ENCODE measurements around the gene ZNF77. TPM values are rescaled to one million over a fixed set of nuclear protein-coding genes. Genes with fewer than 3 reads are reported as not detected.
"Not testable (repeated sequence)": the region's sequence is repeated elsewhere in the genome, so short reads cannot be mapped to it uniquely, and the experiment has no call there.

ZNF77 gene
- 1 to 10 TPM; 2.4 to 4.0 TPM for total RNA-seq
- long read RNA-seq, donor 1, result 0 reads
- long read RNA-seq, donor 2, transcript ZNF77-201 (4 exons, 2,002 nt), result major isoform, 6 of 10 reads
- long read RNA-seq, donor 2, partial matches to known transcripts, result 2 of 10 reads
- long read RNA-seq, donor 2, other reads (novel, unspliced or antisense), result 2 of 10 reads

DNA sequence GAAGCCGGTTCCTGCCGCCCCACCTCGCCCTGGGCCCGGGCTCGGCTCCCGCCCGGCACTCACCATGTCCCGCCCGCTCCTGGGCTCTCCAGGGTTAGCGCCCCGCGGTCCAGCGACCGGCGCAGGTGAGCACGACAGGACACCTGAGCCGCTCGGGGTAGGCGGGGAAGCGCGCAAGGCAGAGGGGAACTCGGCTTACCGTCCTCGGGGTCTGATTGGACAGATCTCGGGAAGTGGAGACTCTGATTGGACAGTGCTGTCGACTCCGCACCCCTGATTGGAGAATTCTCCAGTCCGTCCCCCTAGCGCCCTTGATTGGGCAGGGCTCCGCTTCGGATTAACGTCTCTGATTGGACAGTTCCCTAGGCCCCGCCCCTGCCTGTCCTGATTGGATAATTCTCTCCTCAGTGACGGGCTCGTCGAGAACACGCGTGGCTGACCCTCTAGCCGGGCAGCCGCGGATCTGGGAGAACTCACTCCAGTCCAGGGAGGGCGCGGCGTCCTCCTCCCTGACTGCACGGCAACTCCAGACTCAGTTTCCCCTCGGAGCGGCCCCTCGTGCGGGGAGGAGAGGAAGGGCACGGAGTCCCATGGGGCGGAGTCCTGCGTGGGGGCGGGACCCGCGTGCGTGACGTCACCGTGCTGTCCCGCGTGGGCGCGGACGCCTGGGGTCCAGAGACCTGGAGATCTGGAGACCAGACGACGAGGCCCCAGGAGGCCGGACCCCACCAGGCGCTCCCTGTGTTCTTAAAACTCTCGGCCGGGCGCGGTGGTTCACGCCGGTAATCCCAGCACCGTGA, at the start of gene ZNF77:
ZNF77 (minus strand) TSS at position 197 of the 800 bp plus-strand sequence; CDS start at position 66, 131 bp downstream.
- intact Hi-C loops (cut with DNase I), result loop anchor here in 1 of 2 donors (5.0 kb wide), 1 partner anchor 43 kb away; the partner anchor contains the start of gene ZNF57
- DNase-seq (ENCODE audit: low spot score), result peak; percentile 99

DNA sequence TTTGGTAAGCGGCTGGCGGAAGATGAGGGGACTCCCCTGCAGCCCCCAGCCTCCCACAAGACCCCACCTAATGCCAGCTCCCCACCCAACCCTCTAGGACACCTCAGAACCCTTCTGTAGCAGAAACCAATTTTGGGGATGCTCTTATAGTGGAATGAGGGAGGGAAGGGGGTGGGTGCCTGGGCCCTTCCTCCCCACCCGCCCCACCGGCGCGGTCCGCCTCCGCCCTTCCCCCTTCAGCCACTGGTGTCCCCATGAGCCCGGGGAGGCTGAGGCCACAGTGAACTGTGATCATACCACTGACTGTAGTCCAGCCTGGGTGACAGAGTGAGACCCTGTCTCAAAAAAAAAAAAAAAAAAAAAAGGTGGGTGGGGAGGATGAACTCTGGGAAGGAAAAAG, 48.8 kb upstream of the ZNF77 start:
- DNase-seq (ENCODE audit: low spot score), result no peak
- intact Hi-C loops (cut with DNase I), result no loop called here

DNA sequence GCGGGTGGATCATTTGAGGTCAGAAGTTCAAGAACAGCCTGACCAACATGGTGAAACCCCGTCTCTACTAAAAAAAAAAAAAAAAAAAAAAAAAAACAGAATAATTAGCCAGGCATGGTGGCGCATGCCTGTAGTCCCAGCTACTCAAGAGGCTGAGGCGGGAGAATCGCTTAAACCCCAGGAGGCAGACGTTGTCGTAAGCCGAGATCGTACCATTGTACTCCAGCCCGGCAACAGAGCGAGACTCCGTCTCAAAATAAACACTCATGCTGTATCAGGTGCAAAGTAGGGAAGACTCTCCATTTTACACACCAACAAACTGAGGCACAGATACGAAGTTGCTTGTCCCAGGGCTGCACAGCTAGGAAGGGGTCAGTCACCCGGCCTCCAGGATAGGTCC, 48.2 kb upstream of the ZNF77 start:
- intact Hi-C loops (cut with DNase I), result no loop called here
- DNase-seq (ENCODE audit: low spot score), result no peak

DNA sequence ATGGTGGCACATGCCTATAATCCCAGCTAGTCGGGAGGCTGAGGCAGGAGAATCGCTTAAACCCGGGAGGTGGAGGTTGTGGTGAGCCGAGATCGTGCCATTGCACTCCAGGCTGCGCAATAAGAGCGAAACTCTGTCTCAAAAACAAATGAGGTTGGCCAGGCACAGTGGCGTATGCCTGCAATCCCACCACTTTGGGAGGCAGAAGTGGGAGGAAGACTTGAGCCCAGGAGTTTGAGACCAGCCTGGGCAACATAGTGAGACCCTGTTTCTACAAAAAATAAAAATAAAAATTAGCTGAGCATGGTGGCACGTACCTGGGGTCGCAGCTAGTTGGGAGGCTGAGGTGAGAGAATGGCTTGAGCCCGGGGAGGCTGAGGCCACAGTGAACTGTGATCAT, 47.6 kb upstream of the ZNF77 start:
- DNase-seq (ENCODE audit: low spot score); intact Hi-C loops (cut with DNase I): not testable (repeated sequence)

DNA sequence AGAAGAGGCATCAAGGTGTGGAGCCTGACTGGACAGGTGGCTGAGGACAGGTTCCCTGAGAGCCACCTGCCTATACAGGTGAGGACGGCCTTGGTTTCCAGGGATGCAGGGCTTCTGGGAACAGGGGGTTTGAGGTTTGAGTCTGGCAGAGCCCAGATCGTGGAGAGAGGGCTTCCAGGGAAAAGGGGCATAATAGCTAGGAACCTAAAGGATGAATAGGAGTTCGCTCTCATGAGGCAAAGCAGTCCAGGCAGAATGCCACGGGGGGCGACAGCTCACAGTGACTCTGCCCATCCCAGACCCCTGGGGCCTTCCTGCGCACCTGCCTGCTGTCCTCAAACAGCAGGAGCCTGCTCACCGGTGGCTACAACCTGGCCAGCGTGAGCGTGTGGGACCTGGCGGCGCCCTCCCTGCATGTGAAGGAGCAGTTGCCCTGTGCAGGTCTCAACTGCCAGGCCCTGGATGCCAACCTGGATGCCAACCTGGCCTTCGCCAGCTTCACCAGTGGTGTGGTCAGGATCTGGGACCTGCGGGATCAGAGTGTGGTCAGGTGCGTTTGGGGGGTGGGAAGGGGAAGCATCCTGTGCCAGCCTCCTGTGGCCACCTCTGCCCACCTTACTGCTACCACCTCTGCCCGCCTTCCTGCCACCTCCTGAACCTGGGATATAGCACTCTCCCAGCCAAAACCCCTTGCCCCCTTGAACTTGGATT, 44.6 kb upstream of the ZNF77 start:
- DNase-seq (ENCODE audit: low spot score), result no peak
- intact Hi-C loops (cut with DNase I), result loop anchor here in 1 of 2 donors (5.0 kb wide), 1 partner anchor 43 kb away; no protein-coding TSS in a partner anchor

DNA sequence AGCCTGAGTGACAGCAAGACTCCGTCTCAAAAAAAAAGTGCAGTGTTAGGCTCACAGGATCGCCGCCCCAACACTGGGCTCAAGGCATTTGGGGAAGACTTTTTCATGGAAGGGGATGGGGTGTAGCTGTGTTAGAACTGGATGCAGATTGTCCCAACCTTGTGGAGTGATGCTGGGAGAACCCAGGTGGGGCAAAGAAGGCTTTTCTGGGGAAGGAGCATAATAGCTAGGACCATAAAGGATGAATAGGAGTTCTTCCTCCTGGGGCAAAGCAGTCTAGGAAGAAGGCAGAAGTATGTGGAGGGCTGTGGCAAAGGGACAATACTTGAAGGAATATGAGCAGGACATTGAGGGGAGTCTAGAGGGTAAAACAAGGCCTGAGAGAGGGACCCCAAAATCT, 43.8 kb upstream of the ZNF77 start:
- DNase-seq (ENCODE audit: low spot score), result no peak
- intact Hi-C loops (cut with DNase I), result loop anchor here in 1 of 2 donors (5.0 kb wide), 1 partner anchor 44 kb away; no protein-coding TSS in a partner anchor

DNA sequence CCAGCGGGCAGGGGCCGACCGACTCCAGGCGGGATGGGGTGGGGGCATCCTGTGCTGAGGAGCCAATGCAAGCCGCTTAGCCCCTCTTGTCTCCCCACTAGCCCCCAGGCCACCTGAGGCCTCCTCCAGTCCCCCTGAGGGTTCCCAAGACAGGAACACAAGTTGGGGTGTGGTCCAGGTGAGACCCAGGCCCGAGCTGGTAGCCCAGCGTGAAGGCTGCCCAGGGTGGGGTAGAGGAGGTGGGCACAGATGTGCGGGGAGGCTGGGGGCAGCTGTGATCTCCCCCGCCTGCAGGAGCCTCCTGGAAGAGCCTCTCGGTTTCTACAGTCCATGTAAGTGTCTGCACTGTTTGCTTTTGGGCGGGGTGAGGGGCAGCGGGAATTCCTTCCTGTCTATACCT, 43.0 kb upstream of the ZNF77 start:
- intact Hi-C loops (cut with DNase I), result loop anchor here in 1 of 2 donors (5.0 kb wide), 1 partner anchor 45 kb away; no protein-coding TSS in a partner anchor
- DNase-seq (ENCODE audit: low spot score), result no peak

DNA sequence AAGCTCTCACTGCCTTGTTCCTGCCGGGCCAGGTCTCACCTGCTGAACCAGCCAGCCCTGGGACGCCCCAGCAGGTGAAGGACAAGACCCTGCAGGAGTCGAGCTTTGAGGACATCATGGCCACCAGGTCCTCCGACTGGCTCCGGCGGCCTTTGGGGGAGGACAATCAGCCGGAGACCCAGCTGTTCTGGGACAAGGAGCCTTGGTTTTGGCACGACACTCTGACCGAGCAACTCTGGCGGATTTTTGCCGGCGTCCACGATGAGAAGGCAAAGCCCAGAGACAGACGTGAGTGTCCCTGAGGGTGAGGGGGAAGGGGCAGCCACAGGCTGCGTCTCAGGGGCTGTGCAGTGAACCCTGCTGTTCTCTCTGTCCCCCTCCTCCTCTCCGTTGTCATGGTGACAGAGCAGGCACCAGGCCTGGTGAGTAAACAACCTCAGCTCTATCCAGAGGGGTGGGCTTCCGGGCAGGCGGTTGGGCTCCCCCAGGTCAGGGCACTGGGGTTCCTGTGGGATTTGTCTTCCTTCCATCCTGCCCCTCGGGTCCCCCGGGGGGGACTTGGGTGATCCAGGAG, 42.3 kb upstream of the ZNF77 start:
- intact Hi-C loops (cut with DNase I), result loop anchor here in 1 of 2 donors (5.0 kb wide), 1 partner anchor 45 kb away; no protein-coding TSS in a partner anchor
- no peak for DNase-seq (ENCODE audit: low spot score)

DNA sequence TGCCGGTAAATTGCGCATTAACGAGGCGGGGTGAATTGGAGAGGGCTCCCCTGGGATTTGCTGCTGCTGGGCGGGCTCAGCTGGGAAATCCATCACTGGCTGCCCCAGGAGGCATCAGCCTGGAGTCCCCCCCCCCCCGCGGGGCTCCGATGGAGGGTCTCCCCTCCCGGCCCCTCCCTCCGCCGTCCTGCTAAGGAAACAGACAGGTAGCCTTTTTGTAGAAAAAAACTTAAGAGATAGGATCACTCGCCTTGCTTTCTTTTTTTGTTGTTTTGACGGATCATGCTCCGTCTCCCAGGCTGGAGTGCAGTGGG, 39.4 kb upstream of the ZNF77 start:
- no peak for DNase-seq (ENCODE audit: low spot score)
- intact Hi-C loops (cut with DNase I), result no loop called here

DNA sequence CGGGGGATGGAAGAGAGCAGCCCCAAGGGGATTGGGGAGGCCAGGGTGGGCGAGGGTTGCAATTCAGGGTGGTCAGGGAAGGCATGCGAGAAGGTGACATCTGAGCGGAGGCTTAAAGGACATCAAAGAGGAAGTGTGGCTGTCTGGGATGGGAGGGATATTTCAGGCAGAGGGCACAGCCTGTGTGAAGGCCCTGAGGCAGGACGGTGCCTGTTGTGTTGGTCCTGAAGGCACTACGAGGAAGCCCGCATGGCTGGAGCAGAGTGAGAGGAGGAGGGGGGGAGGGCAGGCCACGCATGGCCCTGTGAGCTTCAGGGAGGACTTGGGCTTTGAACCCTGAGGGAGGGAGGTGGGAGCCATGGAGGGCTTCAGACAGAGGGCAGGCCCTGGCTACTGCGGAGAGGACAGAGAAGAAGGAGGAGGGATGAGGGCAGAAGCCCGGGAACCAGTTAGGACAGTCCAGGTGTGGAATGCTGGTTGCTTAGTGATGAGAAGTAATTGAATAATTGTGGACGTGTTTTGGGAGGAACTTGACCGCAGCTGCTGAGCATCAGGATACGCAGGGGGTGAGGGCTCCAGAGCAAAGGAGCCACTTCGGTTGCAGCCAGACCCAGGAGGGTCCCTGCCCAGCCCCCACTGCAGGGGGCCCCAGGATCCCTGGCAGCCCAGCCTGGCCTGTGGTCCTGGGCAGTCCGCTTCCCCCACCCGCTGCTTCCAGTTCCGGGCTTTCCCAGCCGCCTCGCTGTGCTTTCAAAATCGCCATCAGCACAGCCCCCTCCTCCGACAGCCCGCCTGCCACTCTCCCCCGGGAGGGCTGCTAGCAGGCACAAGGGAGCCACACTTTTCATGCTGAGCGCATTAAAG, 38.8 kb upstream of the ZNF77 start:
- peak; percentile 91 for DNase-seq (ENCODE audit: low spot score)
- intact Hi-C loops (cut with DNase I), result no loop called here

DNA sequence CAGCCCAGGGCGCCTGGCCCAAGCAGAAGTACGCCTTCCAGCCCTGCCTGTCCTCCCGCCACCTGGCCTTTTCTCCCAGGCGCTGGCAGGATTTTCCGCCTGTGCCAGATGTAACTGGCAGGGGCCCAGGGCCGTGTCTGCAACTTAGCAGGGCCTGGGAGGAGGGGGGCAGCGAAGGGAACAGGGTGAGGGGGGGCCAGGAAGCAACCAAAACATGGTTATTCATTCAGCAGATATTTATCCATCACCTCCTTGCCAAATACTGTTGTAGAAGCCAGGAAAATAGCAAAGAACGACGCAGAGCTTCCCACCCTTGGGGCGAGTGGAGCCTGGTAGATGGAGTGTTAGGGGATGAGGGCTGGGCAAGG, 38.2 kb upstream of the ZNF77 start:
- DNase-seq (ENCODE audit: low spot score), result peak; percentile 96
- intact Hi-C loops (cut with DNase I), result no loop called here

DNA sequence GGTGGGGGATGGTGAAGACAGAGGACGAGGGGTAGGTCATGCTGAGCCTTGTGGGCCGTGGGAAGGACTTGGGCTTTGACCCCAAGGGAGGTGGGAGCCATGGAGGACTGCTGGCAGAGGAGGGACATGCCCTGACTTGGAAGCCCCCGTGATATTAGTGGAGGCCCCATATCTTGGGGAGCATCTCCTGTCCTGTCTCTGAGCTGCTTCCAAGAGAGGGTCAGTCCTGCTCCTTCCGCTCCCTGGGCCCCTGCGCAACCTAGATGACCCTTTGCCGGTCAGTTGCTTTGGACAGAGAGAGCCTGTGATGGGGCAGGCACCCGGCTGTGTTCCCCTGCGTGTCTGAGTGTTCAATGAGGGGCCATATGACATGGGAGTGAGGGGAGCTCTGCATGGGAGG, 37.8 kb upstream of the ZNF77 start:
- no peak for DNase-seq (ENCODE audit: low spot score)
- intact Hi-C loops (cut with DNase I), result no loop called here

DNA sequence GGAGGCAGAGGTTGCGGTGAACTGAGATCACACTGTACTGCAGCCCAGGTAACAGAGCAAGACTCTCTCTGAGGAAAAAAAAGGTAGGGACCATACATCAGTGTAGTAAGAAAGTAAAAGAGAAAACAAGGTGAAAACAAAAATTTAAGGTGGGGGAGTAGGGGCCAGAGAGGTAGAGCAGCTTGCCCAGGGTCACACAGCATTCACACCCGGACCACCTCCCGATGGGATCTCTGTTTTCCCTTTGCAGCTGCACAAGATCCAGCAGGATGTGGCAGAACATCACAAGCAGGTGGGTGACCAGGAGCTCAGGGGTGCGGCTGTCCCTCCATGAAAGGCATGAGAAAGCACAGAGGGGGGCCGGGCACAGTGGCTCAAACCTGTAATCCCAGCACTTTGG, 37.1 kb upstream of the ZNF77 start:
- intact Hi-C loops (cut with DNase I), result no loop called here
- DNase-seq (ENCODE audit: low spot score), result no peak

DNA sequence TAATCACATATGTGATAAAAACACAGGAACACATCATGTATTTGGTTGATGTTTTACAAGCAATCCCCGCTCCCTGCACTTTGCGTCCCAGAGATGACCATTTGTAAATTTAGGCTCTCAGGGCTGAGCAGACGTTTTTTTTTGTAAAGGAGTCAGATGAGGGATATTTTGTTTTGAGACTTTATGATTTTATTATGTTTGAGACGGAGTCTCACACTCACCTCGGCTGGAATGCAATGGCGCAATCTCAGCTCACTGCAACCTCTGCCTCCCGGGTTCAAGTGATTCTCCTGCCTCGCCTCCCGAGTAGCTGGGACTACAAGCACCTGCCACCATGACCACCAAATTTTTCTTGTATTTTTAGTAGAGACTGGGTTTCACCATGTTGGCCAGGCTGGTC, 34.0 kb upstream of the ZNF77 start:
- no peak for DNase-seq (ENCODE audit: low spot score)
- intact Hi-C loops (cut with DNase I), result loop anchor here in 1 of 2 donors (5.0 kb wide), 1 partner anchor 59 kb away; no protein-coding TSS in a partner anchor

DNA sequence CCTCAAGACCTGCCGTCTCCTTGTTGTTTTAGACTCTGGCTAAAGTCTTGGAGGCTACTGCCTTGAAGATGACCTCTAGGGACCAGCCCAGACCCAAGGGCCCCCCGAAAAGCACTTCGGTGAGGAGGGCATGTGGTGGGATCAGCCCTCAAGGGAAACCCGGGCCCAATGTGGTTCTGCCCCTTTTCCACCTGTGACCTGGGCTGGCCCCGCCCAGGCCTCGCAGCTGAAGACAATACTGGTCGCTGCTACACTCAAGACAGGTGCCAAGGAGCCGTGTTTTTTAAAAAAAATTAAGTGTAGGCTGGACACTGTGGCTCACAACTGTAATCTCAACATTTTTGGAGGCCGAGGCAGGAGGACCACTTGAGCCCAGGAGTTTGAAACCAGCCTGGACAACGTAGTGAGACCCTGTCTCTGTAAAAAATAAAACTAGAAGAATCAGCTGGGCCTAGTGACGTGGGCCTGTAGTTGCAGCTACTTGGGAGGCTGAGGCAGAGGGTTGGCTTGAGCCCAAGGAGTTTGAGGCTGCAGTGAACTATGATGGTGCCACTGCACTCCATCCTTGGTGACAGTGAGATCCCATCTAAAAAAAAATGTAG, 33.5 kb upstream of the ZNF77 start:
- DNase-seq (ENCODE audit: low spot score), result no peak
- intact Hi-C loops (cut with DNase I), result loop anchor here in 1 of 2 donors (5.0 kb wide), 1 partner anchor 59 kb away; no protein-coding TSS in a partner anchor

DNA sequence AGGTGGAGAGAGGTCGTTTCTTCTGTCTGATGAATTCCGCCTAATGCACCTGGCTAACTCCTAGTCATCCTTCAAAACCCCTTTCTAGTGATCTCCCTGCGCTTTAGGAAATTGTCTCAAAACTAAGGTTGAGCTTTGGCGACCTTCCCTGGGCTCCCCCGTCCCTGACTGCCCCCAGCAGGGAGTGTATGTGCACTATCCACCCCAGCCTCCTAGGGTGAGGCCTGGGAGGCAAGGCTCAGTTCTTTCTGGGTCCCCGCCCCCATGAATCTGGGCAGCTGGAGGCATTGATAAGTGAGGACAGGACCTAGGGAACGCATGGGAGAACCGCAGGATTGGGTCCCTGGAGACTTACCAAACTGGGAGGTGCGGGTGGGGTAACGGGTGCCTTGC, 33.0 kb upstream of the ZNF77 start:
- intact Hi-C loops (cut with DNase I), result loop anchor here in 1 of 2 donors (5.0 kb wide), 1 partner anchor 60 kb away; no protein-coding TSS in a partner anchor
- no peak for DNase-seq (ENCODE audit: low spot score)

DNA sequence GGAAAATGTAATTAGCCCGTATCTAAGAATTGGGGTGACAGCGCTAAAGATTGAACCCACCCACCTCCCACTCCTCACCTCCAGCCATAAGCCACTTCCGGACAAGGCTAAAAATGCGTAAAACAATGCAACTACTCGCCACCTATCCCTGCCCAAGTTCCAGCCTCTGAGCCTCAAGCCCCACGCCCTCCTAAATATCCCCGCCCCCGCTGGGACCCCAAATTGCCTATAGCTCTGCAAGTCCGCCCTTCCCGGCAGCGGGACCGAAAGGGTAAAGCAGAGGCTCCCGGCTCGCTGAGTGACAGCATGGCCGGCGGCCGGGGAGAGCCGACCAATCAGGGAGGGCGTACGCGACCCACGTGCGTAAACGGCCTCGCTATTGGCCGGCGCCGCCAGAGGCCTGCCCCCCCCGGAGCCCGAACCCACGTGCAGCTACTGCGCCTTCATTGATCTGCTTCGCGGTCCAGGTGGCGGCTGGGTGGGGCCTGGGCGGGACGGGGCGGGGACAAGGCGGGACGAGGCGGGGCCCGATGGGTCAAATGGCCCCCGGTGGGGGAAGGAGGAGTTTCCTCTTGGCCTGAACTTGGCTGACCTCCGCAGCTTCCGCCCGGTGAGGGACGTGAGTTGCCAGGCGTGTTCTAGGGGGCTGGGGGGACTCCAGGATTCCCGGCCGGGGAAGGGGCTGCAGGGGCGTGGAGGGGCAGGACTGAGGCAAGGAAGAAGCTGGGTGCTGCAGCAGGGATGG, 32.4 kb upstream of the ZNF77 start, which contains the start of gene TLE6:
TLE6 (plus strand) TSS at position 564 of the 745 bp plus-strand sequence. CDS start 670 bp downstream, outside the sequence.
- peak; percentile 99 for DNase-seq (ENCODE audit: low spot score)
- intact Hi-C loops (cut with DNase I), result loop anchor here in 1 of 2 donors (5.0 kb wide), 1 partner anchor 60 kb away; no protein-coding TSS in a partner anchor
